HCT116 (cell line): ENCODE results near the gene GDF10. TPM values are rescaled to one million over a fixed set of nuclear protein-coding genes. Genes with fewer than 3 reads are reported as not detected.
A peak's percentile ranks its signal among the peaks of the same experiment; 100 is the strongest.

Source experiments
- ATAC-seq: fragments of 200-7000 bp; cut with Tn5 transposase; 2 replicates; pipeline ENCODE4 v1.9.1; 2020; ENCODE audit warnings: mild to moderate bottlenecking, moderate library complexity
- BruUV-seq: library from RNA; stranded (reverse); fragments of 400-500 nt; replicated peaks from 2 replicates; lab custom pipeline; 2021; lab: Mats Ljungman, UMichigan
- CTCF ChIA-PET: fragments of 300-600 bp; sonication (Branson Sonifier 250); formaldehyde crosslinking; loops from one replicate; lab custom pipeline; 2021; ENCODE audit warnings: antibody characterized with exemption; lab: Charles Lee
- POLR2A ChIA-PET: fragments of 300-600, 350-600 bp; sonication (Branson Sonifier 250); formaldehyde crosslinking; loops from one replicate; lab custom pipeline; 2021; ENCODE audit warnings: antibody characterized with exemption; lab: Charles Lee
- RAD21 ChIA-PET, 2 experiments: fragments of 300-600 bp; sonication (Branson Sonifier 250); formaldehyde crosslinking; loops; one replicate each; lab custom pipeline; 2023; ENCODE audit warnings: low total read pairs in 2 of 2; ENCODE audit not compliant: uncharacterized antibody in 2 of 2, unreplicated experiment in 2 of 2, low non-redundant PET in 1 of 2; lab: Charles Lee
- DNase-seq: peaks from one replicate; pipeline ENCODE4 v3.0.0-alpha.2; 2010; ENCODE audit warnings: low read depth, low spot score
- H2AFZ ChIP-seq: fragments of 200-600 bp; shearing (Covaris generic), sonication (generic); 2 replicates; pipeline ENCODE4 v1.6.1; 2017; ENCODE audit warnings: low read depth, mixed run types, mixed read lengths, antibody characterized with exemption, low read length; ENCODE audit not compliant: poor library complexity, severe bottlenecking
- H3K27ac ChIP-seq: 2 replicates; pipeline ENCODE4 v1.5.1; 2012; ENCODE audit warnings: low read depth, low read length
- H3K27me3 ChIP-seq: fragments of 200-600 bp; sonication (generic); 2 replicates; pipeline ENCODE4 v1.6.1; 2016; ENCODE audit warnings: mixed run types, low read length, mixed read lengths; ENCODE audit not compliant: insufficient read depth
- H3K36me3 ChIP-seq, 2 experiments: fragments of 200-500 bp in 1 of 2; fragments of 200-600 bp in 1 of 2; sonication (Bioruptor generic) in 1 of 2; sonication (generic) in 1 of 2; 2 replicates each; pipeline versions ENCODE4 v1.5.1 to v1.6.1; 2014 to 2016; ENCODE audit warnings: low read length in 2 of 2, inconsistent platforms in 1 of 2, mixed read lengths in 1 of 2, mixed run types in 1 of 2; ENCODE audit not compliant: insufficient read depth in 2 of 2, control insufficient read depth in 1 of 2
- H3K4me1 ChIP-seq, 2 experiments: fragments of 200-600 bp in 1 of 2; sonication (generic) in 1 of 2; 2 replicates each; pipeline versions ENCODE4 v1.5.1 to v1.6.1; 2012 to 2017; ENCODE audit warnings: low read length in 2 of 2, inconsistent platforms in 1 of 2, mild to moderate bottlenecking in 1 of 2, mixed read lengths in 1 of 2, mixed run types in 1 of 2, moderate library complexity in 1 of 2; ENCODE audit not compliant: insufficient read depth in 2 of 2, control insufficient read depth in 1 of 2
- H3K4me2 ChIP-seq: fragments of 200-600 bp; sonication (generic); 2 replicates; pipeline ENCODE4 v1.6.1; 2017; ENCODE audit warnings: mixed run types, low read length, mixed read lengths
- H3K4me3 ChIP-seq, 2 experiments: fragments of 200-600 bp in 1 of 2; sonication (generic) in 1 of 2; replicated peaks in 1 of 2; 2 replicates each; pipeline ENCODE4 v1.5.1; 2011 to 2016; ENCODE audit warnings: low read length in 2 of 2, control low read depth in 1 of 2, low read depth in 1 of 2, mild to moderate bottlenecking in 1 of 2, mixed read lengths in 1 of 2, mixed run types in 1 of 2
- H3K79me2 ChIP-seq: fragments of 200-600 bp; sonication (generic); 2 replicates; pipeline ENCODE4 v1.6.1; 2017; ENCODE audit warnings: mild to moderate bottlenecking, mixed run types, low read length, moderate library complexity, mixed read lengths; ENCODE audit not compliant: insufficient read depth
- H3K9ac ChIP-seq: fragments of 200-600 bp; sonication (generic); 2 replicates; pipeline ENCODE4 v1.6.1; 2016; ENCODE audit warnings: low read length, mixed read lengths
- H3K9me2 ChIP-seq: fragments of 200-600 bp; sonication (generic), shearing (Covaris generic); 2 replicates; pipeline ENCODE4 v1.6.1; 2017; ENCODE audit warnings: mixed run types, mild to moderate bottlenecking, moderate library complexity; ENCODE audit not compliant: insufficient read depth
- H3K9me3 ChIP-seq, 2 experiments: fragments of 200-500 bp in 1 of 2; fragments of 200-600 bp in 1 of 2; sonication (Bioruptor generic) in 1 of 2; sonication (generic) in 1 of 2; 2 replicates each; pipeline ENCODE4 v1.6.1; 2014 to 2017; ENCODE audit warnings: low read length in 2 of 2, mixed read lengths in 2 of 2, inconsistent platforms in 1 of 2, low read depth in 1 of 2, mild to moderate bottlenecking in 1 of 2, mixed run types in 1 of 2, moderate library complexity in 1 of 2; ENCODE audit not compliant: control insufficient read depth in 1 of 2, insufficient read depth in 1 of 2
- H4K20me1 ChIP-seq: fragments of 200-600 bp; sonication (generic), shearing (Covaris generic); 2 replicates; pipeline ENCODE4 v1.6.1; 2017; ENCODE audit warnings: mixed run types, mild to moderate bottlenecking, moderate library complexity; ENCODE audit not compliant: insufficient read depth
- ATF3 ChIP-seq: IDR thresholded peaks from 2 replicates; pipeline ENCODE4 v1.6.1; 2012
- ELF1 ChIP-seq: IDR thresholded peaks from 2 replicates; pipeline ENCODE4 v1.6.1; 2012; ENCODE audit warnings: low read depth, borderline replicate concordance
- FOSL1 ChIP-seq: IDR thresholded peaks from 2 replicates; pipeline ENCODE4 v1.6.1; 2012; ENCODE audit warnings: low read depth
- SRF ChIP-seq: IDR thresholded peaks from 2 replicates; pipeline ENCODE4 v1.6.1; 2012; ENCODE audit warnings: low read depth
- TCF7L2 ChIP-seq: IDR thresholded peaks from 2 replicates; pipeline ENCODE4 v1.7.0; 2011; ENCODE audit warnings: borderline replicate concordance, inconsistent platforms; ENCODE audit not compliant: insufficient read depth, insufficient read length; ENCODE audit errors: extremely low read depth
- ZFX ChIP-seq: fragments of 450-650 bp; IDR thresholded peaks from 2 replicates; pipeline ENCODE4 v1.6.1; 2017
- intact Hi-C: fragments of 100-400 bp; cut with micrococcal nuclease; formaldehyde crosslinking; loops from 2 replicates; pipeline ENCODE4 v1.10.0; 2022
- total RNA-seq: library from RNA; stranded (reverse); gene quantifications from one replicate; pipeline ENCODE4 v1.2.1, GENCODE V29; 2021; ENCODE audit not compliant: unreplicated experiment

The GDF10 gene
- total RNA-seq, 1 experiment from 2014 or later, result not detected

- H4K20me1 ChIP-seq, result no peaks in the 10 kb centered on the region
- DNase-seq (no peak), ATAC-seq (0 out of 2 replicates have a peak, but pooled peaks have one; percentile 13)
- no peak overlapping the region for H3K4me3 ChIP-seq
- RAD21 ChIA-PET, result interaction anchor here (1.0 to 3.0 kb wide), 5 partner anchors 264 to 287 kb away, joined by 3 to 22 read pairs (median 5); no protein-coding TSS in a partner anchor
- H3K4me2 ChIP-seq, result no peak overlapping the region
- H3K36me3 ChIP-seq, result no peaks in the 10 kb centered on the region
- intact Hi-C loops, result no loop called here
- H3K9me3 ChIP-seq, result no peaks in the 10 kb centered on the region
- CTCF ChIA-PET, result interaction anchor here (0.6 to 4.5 kb wide), 8 partner anchors 29 to 318 kb away, joined by 3 to 51 read pairs (median 4); no protein-coding TSS in a partner anchor
- no peaks in the 10 kb centered on the region for H3K9me2 ChIP-seq
- POLR2A ChIA-PET, result interaction anchor here (1.0 kb wide), 1 partner anchor 263 kb away, joined by 3 read pairs; no protein-coding TSS in a partner anchor
- no peak overlapping the region for H3K9ac ChIP-seq
- no peaks in the 10 kb centered on the region for H3K79me2 ChIP-seq
- no TSS peak for BruUV-seq
- TF ChIP-seq ATF3 (no peak), ELF1 (no peak), SRF (no peak), TCF7L2 (no peak), ZFX (no peak), FOSL1 (no peak)
- peak overlapping the region; percentile 11 for H2AFZ ChIP-seq
- peaks cover 9% of the 10 kb centered on the region; the same call in 1 of the 2 replicates for H3K27me3 ChIP-seq
- no peak overlapping the region for H3K27ac ChIP-seq
- H3K4me1 ChIP-seq, result no peaks in the 10 kb centered on the region; a peak in 1 of 4 replicates
Measured at GRCh38 chr10:47311193-47311931, 11.4 kb downstream of the GDF10 start.
